CD14-positive monocyte (primary cell): ENCODE results near the gene AFAP1L1. TPM values are rescaled to one million over a fixed set of nuclear protein-coding genes. Genes with fewer than 3 reads are reported as not detected.

Experiments
- DNase-seq, 3 donors: peaks; one replicate each; pipeline ENCODE4 v3.0.0-alpha.2; 2011 to 2022
- H2AFZ ChIP-seq: 2 replicates; pipeline ENCODE4 v1.6.0; 2012; ENCODE audit warnings: mild to moderate bottlenecking, low read depth, low read length, inconsistent platforms; ENCODE audit not compliant: insufficient read depth, poor library complexity, severe bottlenecking
- H3K27ac ChIP-seq, 2 donors: 1 replicate in 1 of 2; 2 replicates in 1 of 2; pipeline ENCODE4 v1.5.1; 2012 to 2013; ENCODE audit warnings: low read length in 2 of 2, control low read depth in 1 of 2, inconsistent platforms in 1 of 2, low read depth in 1 of 2, mild to moderate bottlenecking in 1 of 2
- H3K27me3 ChIP-seq, 2 donors: one replicate each; pipeline versions ENCODE4 v1.6.0 to v1.6.1; 2011 to 2013; ENCODE audit warnings: low read length in 2 of 2; ENCODE audit not compliant: control insufficient read depth in 2 of 2, insufficient read depth in 2 of 2
- H3K36me3 ChIP-seq, 2 donors: replicated peaks in 1 of 2; 1 replicate in 1 of 2; 2 replicates in 1 of 2; pipeline versions ENCODE4 v1.5.1 to v1.6.1; 2012 to 2013; ENCODE audit warnings: low read length in 2 of 2, control low read depth in 1 of 2, inconsistent platforms in 1 of 2, mild to moderate bottlenecking in 1 of 2; ENCODE audit not compliant: insufficient read depth in 2 of 2, control insufficient read depth in 1 of 2
- H3K4me1 ChIP-seq, 2 donors: 1 replicate in 1 of 2; 2 replicates in 1 of 2; pipeline versions ENCODE4 v1.5.1 to v1.6.1; 2012 to 2013; ENCODE audit warnings: low read length in 2 of 2, control low read depth in 1 of 2, inconsistent platforms in 1 of 2, mild to moderate bottlenecking in 1 of 2, moderate library complexity in 1 of 2; ENCODE audit not compliant: insufficient read depth in 2 of 2, control insufficient read depth in 1 of 2
- H3K4me2 ChIP-seq: replicated peaks from 2 replicates; pipeline ENCODE3; 2012; ENCODE audit warnings: low read length, moderate library complexity, mild to moderate bottlenecking; ENCODE audit not compliant: poor library complexity, severe bottlenecking; ENCODE audit errors: extremely low read depth
- H3K4me3 ChIP-seq, 3 experiments: fragments of 200-600 bp in 1 of 3; sonication (generic) in 1 of 3; replicated peaks in 1 of 3; 1 replicate in 2 of 3; 2 replicates in 1 of 3; pipeline ENCODE4 v1.5.1; 2011 to 2013; ENCODE audit warnings: low read length in 3 of 3, mild to moderate bottlenecking in 3 of 3, control low read depth in 2 of 3, low read depth in 2 of 3, inconsistent platforms in 1 of 3, moderate library complexity in 1 of 3
- H3K79me2 ChIP-seq: 2 replicates; pipeline ENCODE4 v1.6.0; 2012; ENCODE audit warnings: mild to moderate bottlenecking, control low read depth, inconsistent platforms, low read length, moderate library complexity; ENCODE audit not compliant: insufficient read depth
- H3K9ac ChIP-seq: 2 replicates; pipeline ENCODE4 v1.6.0; 2017; ENCODE audit warnings: low read length, mild to moderate bottlenecking; ENCODE audit not compliant: insufficient read depth, poor library complexity, severe bottlenecking
- H3K9me3 ChIP-seq, 2 donors: replicated peaks in 1 of 2; 1 replicate in 1 of 2; 2 replicates in 1 of 2; pipeline versions ENCODE4 v1.5.1 to v1.6.1; 2012 to 2013; ENCODE audit warnings: low read length in 2 of 2, control low read depth in 1 of 2; ENCODE audit not compliant: control insufficient read depth in 1 of 2, insufficient read depth in 1 of 2
- H4K20me1 ChIP-seq: 2 replicates; pipeline ENCODE4 v1.6.0; 2012; ENCODE audit warnings: mild to moderate bottlenecking, low read length, control low read depth, moderate library complexity; ENCODE audit not compliant: insufficient read depth
- H3K27ac Mint-ChIP-seq, 7 donors: one replicate each; pipeline ENCODE4 v1.8.0; 2020; ENCODE audit warnings: mild to moderate bottlenecking in 7 of 7, mixed read lengths in 7 of 7, moderate library complexity in 6 of 7, inconsistent platforms in 2 of 7
- H3K27me3 Mint-ChIP-seq, 3 donors: one replicate each; pipeline ENCODE4 v1.8.0; 2021 to 2022; ENCODE audit warnings: low read depth in 3 of 3, mild to moderate bottlenecking in 3 of 3, mixed read lengths in 3 of 3, moderate library complexity in 3 of 3, inconsistent platforms in 1 of 3
- H3K36me3 Mint-ChIP-seq, 2 donors: one replicate each; pipeline ENCODE4 v1.8.0; 2020; ENCODE audit warnings: mixed read lengths in 2 of 2, inconsistent platforms in 1 of 2, mild to moderate bottlenecking in 1 of 2
- H3K4me1 Mint-ChIP-seq: one replicate; pipeline ENCODE4 v1.8.0; 2020; ENCODE audit warnings: mild to moderate bottlenecking, mixed read lengths
- H3K4me3 Mint-ChIP-seq, 2 donors: one replicate each; pipeline ENCODE4 v1.8.0; 2020; ENCODE audit warnings: mild to moderate bottlenecking in 2 of 2, mixed read lengths in 2 of 2, moderate library complexity in 1 of 2
- H3K9me3 Mint-ChIP-seq, 7 donors: one replicate each; pipeline ENCODE4 v1.8.0; 2020 to 2022; ENCODE audit warnings: mixed read lengths in 7 of 7, mild to moderate bottlenecking in 6 of 7, moderate library complexity in 6 of 7, inconsistent platforms in 2 of 7
- CTCF ChIP-seq: fragments of 200-600 bp; IDR thresholded peaks from one replicate; pipeline ENCODE4 v1.8.0; 2022; ENCODE audit warnings: antibody characterized with exemption, mild to moderate bottlenecking
- WGBS: methylation state at CpG from one replicate; pipeline ENCODE4 v1.1.5; 2013; ENCODE audit warnings: missing lambda C conversion rate; ENCODE audit not compliant: insufficient coverage; 5-methylcytosine and 5-hydroxymethylcytosine counted together
- intact Hi-C, 2 donors: fragments of 100-400 bp; cut with micrococcal nuclease; formaldehyde crosslinking; loops; one replicate each; pipeline versions ENCODE4 v1.15.0 to v1.15.1; 2023
- polyA plus RNA-seq, 3 donors: library from polyadenylated mRNA; depleted of rRNA in 1 of 3; unstranded in 2 of 3; stranded (reverse) in 1 of 3; fragments of 300-500 nt in 2 of 3; fragments of >200 nt in 1 of 3; fragmentation: Illumina TruSeq in 2 of 3; gene quantifications; 1 replicate in 2 of 3; 2 replicates in 1 of 3; pipeline ENCODE4 v1.2.3, GENCODE V29; 2012 to 2021

AFAP1L1 gene
- polyA plus RNA-seq, 3 donors: not detected

- Mint-ChIP-seq H3K36me3 (no peaks in the 10 kb centered on the region), H3K27ac (no peak overlapping the region), H3K4me1 (peaks cover 18% of the 10 kb centered on the region), H3K27me3 (peaks cover 9 to 17% (median 10%) of the 10 kb centered on the region in 3 donors), H3K4me3 (no peak overlapping the region), H3K9me3 (no peaks in the 10 kb centered on the region)
- H3K4me2 ChIP-seq: no peak overlapping the region
- H3K4me3 ChIP-seq: no peak overlapping the region
- intact Hi-C loops: no loop called here
- H2AFZ ChIP-seq: no peak overlapping the region
- peaks cover 0 to 6% of the 10 kb centered on the region in 2 donors for H3K27me3 ChIP-seq
- H3K9ac ChIP-seq: no peak overlapping the region
- no peaks in the 10 kb centered on the region for H4K20me1 ChIP-seq
- H3K4me1 ChIP-seq: peaks cover 7% of the 10 kb centered on the region in 2 donors
- no peaks in the 10 kb centered on the region for H3K79me2 ChIP-seq
- WGBS: no CpG with 5 or more reads among the region's 4 CpGs
- H3K27ac ChIP-seq: no peak overlapping the region
- H3K9me3 ChIP-seq: no peaks in the 10 kb centered on the region
- H3K36me3 ChIP-seq: no peaks in the 10 kb centered on the region
- DNase-seq: no peak
- no peak for TF ChIP-seq CTCF
These were observed 31.6 kb downstream of the AFAP1L1 start for GRCh38 chr5:149303210-149303609.

GRCh38 chr5:149304195-149305078 lies 32.8 kb downstream of the AFAP1L1 start:
- Mint-ChIP-seq H3K36me3 (no peaks in the 10 kb centered on the region), H3K9me3 (no peaks in the 10 kb centered on the region)
- H3K79me2 ChIP-seq: no peaks in the 10 kb centered on the region

More at GRCh38 chr5:149304195-149305078, 32.8 kb downstream of the AFAP1L1 start:
- peaks cover 5 to 8% (median 8%) of the 10 kb centered on the region in 3 donors for H3K27me3 Mint-ChIP-seq
- WGBS: 54% methylated on average over 5 of the region's 11 CpGs
- no peak overlapping the region for H3K27ac ChIP-seq
- no peak overlapping the region for H3K4me3 Mint-ChIP-seq
- H3K4me2 ChIP-seq: no peak overlapping the region
- intact Hi-C loops: no loop called here
- H3K36me3 ChIP-seq: no peaks in the 10 kb centered on the region
- peaks cover under 1 to 2% of the 10 kb centered on the region in 2 donors for H3K4me1 ChIP-seq
- H2AFZ ChIP-seq: no peak overlapping the region
- DNase-seq: no peak
- no peaks in the 10 kb centered on the region for H3K9me3 ChIP-seq
- no peak for TF ChIP-seq CTCF
- H3K4me1 Mint-ChIP-seq: peaks cover 9% of the 10 kb centered on the region
- H3K27me3 ChIP-seq: peaks cover 0 to 2% of the 10 kb centered on the region in 2 donors
- H3K27ac Mint-ChIP-seq: no peak overlapping the region
- no peak overlapping the region for H3K4me3 ChIP-seq
- no peaks in the 10 kb centered on the region for H4K20me1 ChIP-seq
- no peak overlapping the region for H3K9ac ChIP-seq
